Kidney (tissue), 14 donors: ENCODE results near the gene GRK4. TPM values are rescaled to one million over a fixed set of nuclear protein-coding genes. Genes with fewer than 3 reads are reported as not detected.

ENCODE experiments used
- DNase-seq, 5 donors: peaks; one replicate each; pipeline ENCODE4 v3.0.0-alpha.2; 2013 to 2020
- FAIRE-seq: peaks from 2 replicates; lab custom pipeline; 2012; peaks lifted over from hg19 to GRCh38; lab: Jason Lieb, UNC
- H3K27ac ChIP-seq, 2 donors: one replicate each; pipeline ENCODE4 v1.7.0; 2013; ENCODE audit warnings: low read depth in 2 of 2, low read length in 2 of 2, inconsistent platforms in 1 of 2
- H3K27me3 ChIP-seq: one replicate; pipeline ENCODE4 v1.7.1; 2013; ENCODE audit warnings: low read length, inconsistent platforms; ENCODE audit not compliant: control insufficient read depth, insufficient read depth
- H3K36me3 ChIP-seq, 3 donors: one replicate each; pipeline versions ENCODE4 v1.7.0 to v1.7.1; 2013; ENCODE audit warnings: low read length in 3 of 3, control low read depth in 1 of 3, inconsistent platforms in 1 of 3; ENCODE audit not compliant: insufficient read depth in 3 of 3, control insufficient read depth in 2 of 3
- H3K4me1 ChIP-seq, 3 donors: one replicate each; pipeline versions ENCODE4 v1.7.0 to v1.7.1; 2013; ENCODE audit warnings: low read length in 3 of 3, inconsistent platforms in 1 of 3, low read depth in 1 of 3; ENCODE audit not compliant: control insufficient read depth in 2 of 3, insufficient read depth in 2 of 3
- H3K4me3 ChIP-seq, 3 donors: one replicate each; pipeline versions ENCODE4 v1.7.0 to v1.8.1; 2013; ENCODE audit warnings: low read length in 3 of 3, control low read depth in 1 of 3, inconsistent platforms in 1 of 3
- H3K9ac ChIP-seq, 3 donors: one replicate each; pipeline versions ENCODE4 v1.7.0 to v1.7.1; 2013; ENCODE audit warnings: low read length in 3 of 3, control low read depth in 1 of 3, inconsistent platforms in 1 of 3
- H3K9me3 ChIP-seq, 3 donors: one replicate each; pipeline versions ENCODE4 v1.7.0 to v1.7.1; 2013; ENCODE audit warnings: low read length in 3 of 3, control low read depth in 1 of 3, inconsistent platforms in 1 of 3; ENCODE audit not compliant: control insufficient read depth in 2 of 3, insufficient read depth in 1 of 3
- CTCF ChIP-seq: IDR thresholded peaks from 3 replicates; pipeline ENCODE4 v1.5.1; 2012; ENCODE audit warnings: mild to moderate bottlenecking, moderate library complexity, borderline replicate concordance; ENCODE audit not compliant: insufficient read depth; ENCODE audit errors: extremely low read depth
- intact Hi-C: fragments of 100-400 bp; cut with DNase I; formaldehyde crosslinking; loops from one replicate; pipeline ENCODE4 v1.11.1; 2022
- polyA plus RNA-seq: library from polyadenylated mRNA; stranded (reverse); fragments of 350-450 nt; fragmentation: Illumina TruSeq; extraction: RNeasy Lipid Tissue Mini Kit (QIAGEN cat#74804); gene quantifications from one replicate; pipeline ENCODE4 v1.2.3, GENCODE V29; 2014; ENCODE audit warnings: low read depth, low replicate concordance; ENCODE audit not compliant: insufficient read depth
- total RNA-seq: library from RNA; stranded (reverse); fragmentation: NEBNext Ultra II Directional; extraction: Animal tissue kit (Norgen Biotek cat#: 25700); gene quantifications from one replicate; pipeline ENCODE4 v1.2.1, GENCODE V29; 2021
- donor health status: control.
- donor health status: control.
- donor health status: control.
- donor health status: control.
- donor health status: control.
- donor health status: DM: yes; HTN: yes; CAD: no.
- donor health status: Normal renal cell carcinoma (clear cell type).

GRK4 gene
- total and polyA plus RNA-seq, 2 donors from 2014 or later, result 4.3 TPM

GRCh38 chr4:3085948-3086670 is 122.7 kb downstream of the GRK4 start:
- no peaks in the 10 kb centered on the region for H3K27me3 ChIP-seq
- H3K9me3 ChIP-seq, result no peaks in the 10 kb centered on the region
- DNase-seq (no peak), FAIRE-seq (no peak)
- H3K4me3 ChIP-seq, result no peak overlapping the region
- intact Hi-C loops, result no loop called here
- H3K27ac ChIP-seq, result no peak overlapping the region
- no peak for TF ChIP-seq CTCF
- H3K9ac ChIP-seq, result no peak overlapping the region
- H3K4me1 ChIP-seq, result peaks cover 0 to 12% (median 0%) of the 10 kb centered on the region in 3 donors
- H3K36me3 ChIP-seq, result peaks cover 0 to 7% (median 0%) of the 10 kb centered on the region in 3 donors

- H3K27ac ChIP-seq, result no peak overlapping the region
- H3K27me3 ChIP-seq, result no peaks in the 10 kb centered on the region
- no peak for DNase-seq
- intact Hi-C loops, result no loop called here
- no peak for TF ChIP-seq CTCF
- H3K9ac ChIP-seq, result no peak overlapping the region
- no peak for FAIRE-seq
- peaks cover 0 to 7% (median 0%) of the 10 kb centered on the region in 3 donors for H3K36me3 ChIP-seq
- H3K9me3 ChIP-seq, result no peaks in the 10 kb centered on the region
- H3K4me3 ChIP-seq, result no peak overlapping the region
- peaks cover 0 to 12% (median 0%) of the 10 kb centered on the region in 3 donors for H3K4me1 ChIP-seq
These were observed 123.9 kb downstream of the GRK4 start for GRCh38 chr4:3087115-3087797.

Other genes starting within 250 kb of the GRK4 start
- 44.4 TPM for gene TNIP2, start 207.2 kb upstream of the GRK4 start, total RNA-seq
- 43.1 TPM for gene TNIP2, start 207.2 kb upstream of the GRK4 start, polyA plus RNA-seq
- gene SH3BP2, start 170.5 kb upstream of the GRK4 start, total RNA-seq, result 128 TPM
- 27.3 TPM for gene SH3BP2, start 170.5 kb upstream of the GRK4 start, polyA plus RNA-seq
- 313 TPM for gene ADD1, start 119.7 kb upstream of the GRK4 start, total RNA-seq
- 232 TPM for gene ADD1, start 119.7 kb upstream of the GRK4 start, polyA plus RNA-seq
- 22.0 TPM for gene NOP14, start 165 bp upstream of the GRK4 start, total RNA-seq
- gene NOP14, start 165 bp upstream of the GRK4 start, polyA plus RNA-seq, result 15.1 TPM
- gene HTT-AS, start 111.0 kb downstream of the GRK4 start, total RNA-seq, result not detected
- gene HTT-AS, start 111.0 kb downstream of the GRK4 start, polyA plus RNA-seq, result not detected
- gene HTT, start 111.1 kb downstream of the GRK4 start, total RNA-seq, result 64.0 TPM
- 7.2 TPM for gene HTT, start 111.1 kb downstream of the GRK4 start, polyA plus RNA-seq